HepG2 (cell line): Measurements from ENCODE around the gene MSH3. TPM values are rescaled to one million over a fixed set of nuclear protein-coding genes. Genes with fewer than 3 reads are reported as not detected.

Experiments
- ATAC-seq: fragments of 200-7000 bp; cut with Tn5 transposase; 3 replicates; pipeline ENCODE4 v1.9.1; 2020; ENCODE audit warnings: mild to moderate bottlenecking, moderate library complexity
- BruUV-seq: library from RNA; stranded (reverse); fragments of 400-500 nt; replicated peaks from 2 replicates; lab custom pipeline; 2021; lab: Mats Ljungman, UMichigan
- CTCF ChIA-PET: fragments of 300-600 bp; formaldehyde crosslinking; extraction: SDS; loops from one replicate; lab custom pipeline; 2021; ENCODE audit warnings: low total read pairs, inconsistent platforms, low intra/inter-chr PET ratio; lab: Yijun Ruan, JAX
- POLR2A ChIA-PET: fragments of 350-600 bp; sonication (Branson Sonifier 250); formaldehyde crosslinking; loops from one replicate; lab custom pipeline; 2020; ENCODE audit warnings: antibody characterized with exemption, inconsistent platforms; lab: Yijun Ruan, JAX
- DNase-seq: peaks from one replicate; pipeline ENCODE4 v3.0.0-alpha.2; 2015; ENCODE audit warnings: low spot score
- FAIRE-seq: peaks from 3 replicates; lab custom pipeline; 2011; peaks lifted over from hg19 to GRCh38; lab: Jason Lieb, UNC
- H2AFZ ChIP-seq: one replicate; pipeline ENCODE4 v1.6.1; 2011; ENCODE audit warnings: low read length, inconsistent platforms
- H3K27ac ChIP-seq: fragments of 300-600 bp; 3 replicates; pipeline ENCODE4 v1.8.0; 2011; ENCODE audit warnings: mixed run types, mild to moderate bottlenecking, mixed read lengths, low read length, inconsistent platforms; ENCODE audit not compliant: insufficient read depth; ENCODE audit errors: extremely low read length
- H3K27me3 ChIP-seq, 2 experiments: fragments of 200-600 bp in 1 of 2; 2 replicates in 1 of 2; 3 replicates in 1 of 2; pipeline versions ENCODE4 v1.6.0 to v1.8.0; 2011; ENCODE audit warnings: low read length in 2 of 2, mild to moderate bottlenecking in 2 of 2, moderate library complexity in 2 of 2, inconsistent platforms in 1 of 2; ENCODE audit not compliant: insufficient read depth in 2 of 2, control insufficient read depth in 1 of 2
- H3K36me3 ChIP-seq, 2 experiments: fragments of 200-600 bp in 1 of 2; replicated peaks in 1 of 2; 2 replicates in 1 of 2; 3 replicates in 1 of 2; pipeline versions ENCODE4 v1.5.1 to v1.8.0; 2011; ENCODE audit warnings: low read length in 2 of 2, inconsistent platforms in 1 of 2; ENCODE audit not compliant: insufficient read depth in 2 of 2, control insufficient read depth in 1 of 2
- H3K4me1 ChIP-seq: 2 replicates; pipeline ENCODE4 v1.5.1; 2012; ENCODE audit warnings: low read length, inconsistent platforms; ENCODE audit not compliant: insufficient read depth
- H3K4me2 ChIP-seq: 2 replicates; pipeline ENCODE4 v1.6.0; 2011; ENCODE audit warnings: low read depth, low read length, inconsistent platforms
- H3K4me3 ChIP-seq, 3 experiments: fragments of 200-600 bp in 1 of 3; sonication (generic), shearing (Covaris generic) in 1 of 3; replicated peaks in 1 of 3; 2 replicates each; pipeline ENCODE4 v1.5.1; 2011 to 2016; ENCODE audit warnings: low read length in 3 of 3, inconsistent platforms in 2 of 3, low read depth in 2 of 3, mild to moderate bottlenecking in 2 of 3, control low read depth in 1 of 3, mixed read lengths in 1 of 3; ENCODE audit not compliant: insufficient read depth in 1 of 3
- H3K79me2 ChIP-seq: one replicate; pipeline ENCODE4 v1.6.1; 2011; ENCODE audit warnings: low read length, inconsistent platforms; ENCODE audit not compliant: insufficient read depth
- H3K9ac ChIP-seq: 2 replicates; pipeline ENCODE4 v1.6.0; 2011; ENCODE audit warnings: mild to moderate bottlenecking, low read depth, low read length, inconsistent platforms; ENCODE audit not compliant: insufficient read depth
- H3K9me3 ChIP-seq: 2 replicates; pipeline ENCODE4 v1.5.1; 2012; ENCODE audit warnings: mild to moderate bottlenecking, low read length
- H4K20me1 ChIP-seq: 2 replicates; pipeline ENCODE4 v1.6.0; 2011; ENCODE audit warnings: inconsistent platforms, mild to moderate bottlenecking, low read length, moderate library complexity; ENCODE audit not compliant: insufficient read depth
- CSRNP2 ChIP-seq: sonication (generic); formaldehyde crosslinking; conservative IDR thresholded peaks from 2 replicates; pipeline ENCODE4 v1.8.0; 2022; ENCODE audit warnings: low read depth, missing genetic modification reagents
- RFX3 ChIP-seq: IDR thresholded peaks from 2 replicates; pipeline ENCODE4 v1.6.1; 2016; ENCODE audit warnings: missing biosample characterization, missing genetic modification reagents
- ZNF614 ChIP-seq: IDR thresholded peaks from 2 replicates; pipeline ENCODE4 v1.6.1; 2018; ENCODE audit warnings: missing biosample characterization, missing genetic modification reagents, inconsistent platforms, borderline replicate concordance
- ZNF7 ChIP-seq: IDR thresholded peaks from 2 replicates; pipeline ENCODE4 v1.6.1; 2016; ENCODE audit warnings: missing biosample characterization, missing genetic modification reagents
- ZNF766 ChIP-seq: sonication (generic); formaldehyde crosslinking; IDR thresholded peaks from 2 replicates; pipeline ENCODE4 v1.5.0; 2020; ENCODE audit warnings: missing genetic modification reagents, borderline replicate concordance
- WGBS: methylation state at CpG from one replicate; pipeline ENCODE4 v1.1.6; 2017; ENCODE audit warnings: low lambda C conversion rate; 5-methylcytosine and 5-hydroxymethylcytosine counted together
- in situ Hi-C: cut with HindIII; loops from 2 replicates; pipeline ENCODE4 v1.10.0; 2017; ENCODE audit warnings: low pct_unique_long_range_greater_than_20kb; ENCODE audit not compliant: extremely low pct_ligation_motif_present
- intact Hi-C: fragments of 100-400 bp; cut with micrococcal nuclease; formaldehyde crosslinking; loops from one replicate; pipeline ENCODE4 v1.10.0; 2022; ENCODE audit not compliant: unreplicated experiment
- polyA plus RNA-seq, 8 experiments: library from polyadenylated mRNA; depleted of rRNA in 3 of 8; stranded (reverse) in 7 of 8; unstranded in 1 of 8; fragments of >200 nt; fragmentation: Illumina TruSeq in 4 of 8; extraction: Trizol in 4 of 8; gene quantifications; 2 replicates each; pipeline versions ENCODE4 v1.2.1 to v1.2.3, GENCODE V29; 2011 to 2016; ENCODE audit warnings: low read depth in 4 of 8, missing spikeins in 1 of 8, mixed read lengths in 1 of 8; ENCODE audit not compliant: insufficient read depth in 1 of 8
- total RNA-seq, 5 experiments: library from RNA; depleted of rRNA; stranded (reverse); fragments of >200 nt; fragmentation: Illumina TruSeq; extraction: Trizol; gene quantifications; 2 replicates each; pipeline ENCODE4 v1.2.3, GENCODE V29; 2016; ENCODE audit warnings: low read depth in 1 of 5
- TF ChIP-seq, protein P1 (sequence below): sonication (generic); formaldehyde crosslinking; IDR thresholded peaks from 2 replicates; pipeline ENCODE4 v1.4.0; 2020; ENCODE audit warnings: missing genetic modification reagents

Gene MSH3
- total and polyA plus RNA-seq, 2 of the 13 experiments (the other 11 are each of a cell fraction or from before 2014, with no cell fraction given) = 4.0 to 16.4 TPM

DNA sequence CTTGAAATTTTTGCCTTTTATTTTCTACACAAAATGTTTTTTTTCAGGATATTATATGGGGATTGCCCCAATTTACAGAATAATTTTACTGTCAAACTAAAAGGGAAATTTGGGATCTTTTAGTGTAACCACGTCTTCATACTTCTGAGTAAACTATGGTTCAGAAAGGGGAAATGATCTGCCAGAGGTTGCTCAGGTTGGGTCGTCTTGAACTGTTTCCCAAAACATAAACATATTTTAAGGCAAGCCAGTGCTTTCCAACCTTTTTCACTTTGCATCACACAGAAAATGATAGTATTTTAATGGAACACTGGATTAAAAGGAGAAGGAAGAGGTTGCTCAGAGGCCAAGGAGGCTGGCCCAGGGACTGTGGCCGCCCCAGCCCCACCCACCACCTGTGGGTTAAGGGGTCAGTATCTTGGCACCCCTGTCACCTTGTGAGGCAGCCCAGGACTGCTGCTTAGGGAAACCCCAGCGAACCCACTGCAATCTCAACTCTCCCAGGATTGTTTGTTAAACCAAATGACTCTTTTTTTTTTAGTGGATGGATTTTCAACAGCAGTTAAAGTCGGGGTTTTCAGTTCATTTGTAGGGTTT is 143.1 kb downstream of the MSH3 start:
- ChIA-PET CTCF (no interaction called here), POLR2A (no interaction called here)
- no peak overlapping the region for H3K4me3 ChIP-seq
- 97% methylated on average over 5 of the region's 5 CpGs for WGBS
- H3K27me3 ChIP-seq = no peaks in the 10 kb centered on the region
- no peaks in the 10 kb centered on the region for H3K79me2 ChIP-seq
- H3K36me3 ChIP-seq = peaks cover 2 to 24% of the 10 kb centered on the region in 2 experiments; a peak in 3 of 5 replicates
- TF ChIP-seq ZNF766 (CRISPR knock-in tag) = no peak
- no peak for TF ChIP-seq ZNF614 (CRISPR knock-in tag)
- TF ChIP-seq RFX3 (CRISPR knock-in tag) = no peak
- TF ChIP-seq, protein P1, sequence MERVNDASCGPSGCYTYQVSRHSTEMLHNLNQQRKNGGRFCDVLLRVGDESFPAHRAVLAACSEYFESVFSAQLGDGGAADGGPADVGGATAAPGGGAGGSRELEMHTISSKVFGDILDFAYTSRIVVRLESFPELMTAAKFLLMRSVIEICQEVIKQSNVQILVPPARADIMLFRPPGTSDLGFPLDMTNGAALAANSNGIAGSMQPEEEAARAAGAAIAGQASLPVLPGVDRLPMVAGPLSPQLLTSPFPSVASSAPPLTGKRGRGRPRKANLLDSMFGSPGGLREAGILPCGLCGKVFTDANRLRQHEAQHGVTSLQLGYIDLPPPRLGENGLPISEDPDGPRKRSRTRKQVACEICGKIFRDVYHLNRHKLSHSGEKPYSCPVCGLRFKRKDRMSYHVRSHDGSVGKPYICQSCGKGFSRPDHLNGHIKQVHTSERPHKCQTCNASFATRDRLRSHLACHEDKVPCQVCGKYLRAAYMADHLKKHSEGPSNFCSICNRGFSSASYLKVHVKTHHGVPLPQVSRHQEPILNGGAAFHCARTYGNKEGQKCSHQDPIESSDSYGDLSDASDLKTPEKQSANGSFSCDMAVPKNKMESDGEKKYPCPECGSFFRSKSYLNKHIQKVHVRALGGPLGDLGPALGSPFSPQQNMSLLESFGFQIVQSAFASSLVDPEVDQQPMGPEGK (CRISPR knock-in tag) = no peak
- TF ChIP-seq CSRNP2 (CRISPR knock-in tag) = no peak
- no peak for TF ChIP-seq ZNF7 (CRISPR knock-in tag)
- BruUV-seq = no TSS peak
- intact Hi-C loops = no loop called here
- in situ Hi-C loops = no loop called here
- H3K4me1 ChIP-seq = no peaks in the 10 kb centered on the region
- DNase-seq (no peak), ATAC-seq (no peak), FAIRE-seq (no peak)
- no peaks in the 10 kb centered on the region for H4K20me1 ChIP-seq
- H2AFZ ChIP-seq = no peak overlapping the region
- H3K4me2 ChIP-seq = no peak overlapping the region
- no peak overlapping the region for H3K9ac ChIP-seq
- no peaks in the 10 kb centered on the region for H3K9me3 ChIP-seq
- H3K27ac ChIP-seq = no peak overlapping the region
